ENCODE measurements around the gene CORO1C. TPM values are rescaled to one million over a fixed set of nuclear protein-coding genes. Genes with fewer than 3 reads are reported as not detected.
"Not testable (repeated sequence)": the region's sequence is repeated elsewhere in the genome, so short reads cannot be mapped to it uniquely, and the experiment has no call there.

CORO1C gene
- polyA plus RNA-seq (ENCODE audit: insufficient read length in 4 of 4) = 10 to 100 TPM; 56.9 to 66.4 (median 59.4) TPM

DNA sequence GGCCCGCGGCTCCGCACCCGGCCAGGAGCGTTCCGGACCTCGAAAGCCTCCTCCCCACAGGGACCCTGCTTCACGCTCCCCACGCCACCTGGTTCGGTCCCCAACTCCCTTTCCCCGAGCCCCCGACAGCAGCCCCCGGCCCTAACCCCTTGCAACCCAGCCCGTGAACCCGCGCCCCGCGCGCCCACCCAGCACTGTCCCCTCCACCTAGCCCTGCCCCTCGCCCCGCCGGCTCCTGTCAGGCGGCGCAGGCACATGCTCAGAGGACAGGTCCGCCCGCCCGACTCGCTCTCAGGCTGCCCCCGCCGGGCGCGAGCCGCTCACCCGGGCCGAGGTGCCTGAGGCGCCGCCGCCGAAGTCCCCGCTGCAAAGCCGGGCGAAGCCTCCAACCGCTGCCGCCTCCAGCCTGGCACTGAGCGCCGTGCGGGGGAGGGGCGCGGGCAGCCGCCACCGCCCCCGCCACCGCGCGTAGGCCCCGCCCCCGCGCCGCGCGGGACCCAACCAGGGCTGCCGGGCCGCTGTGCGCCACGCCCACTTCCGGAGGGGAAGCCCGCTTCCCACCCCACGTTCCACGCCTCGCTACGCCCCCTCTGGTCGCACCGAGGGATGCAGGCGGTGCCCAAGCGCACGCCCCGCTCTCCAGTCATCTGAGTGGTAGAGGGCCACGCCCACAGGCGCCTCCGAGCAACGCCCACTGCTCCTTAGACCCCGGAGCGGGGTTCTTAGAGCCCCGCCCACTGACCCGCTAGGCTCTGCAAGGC lies at the start of gene CORO1C:
CORO1C (minus strand) TSS at position 414 of the 761 bp plus-strand sequence. CDS start 30,200 bp downstream, outside the sequence.
- peak; percentile 89 to 95 (median 90) for DNase-seq (ENCODE audit: low read depth in 4 of 4, low spot score in 3 of 4)

DNA sequence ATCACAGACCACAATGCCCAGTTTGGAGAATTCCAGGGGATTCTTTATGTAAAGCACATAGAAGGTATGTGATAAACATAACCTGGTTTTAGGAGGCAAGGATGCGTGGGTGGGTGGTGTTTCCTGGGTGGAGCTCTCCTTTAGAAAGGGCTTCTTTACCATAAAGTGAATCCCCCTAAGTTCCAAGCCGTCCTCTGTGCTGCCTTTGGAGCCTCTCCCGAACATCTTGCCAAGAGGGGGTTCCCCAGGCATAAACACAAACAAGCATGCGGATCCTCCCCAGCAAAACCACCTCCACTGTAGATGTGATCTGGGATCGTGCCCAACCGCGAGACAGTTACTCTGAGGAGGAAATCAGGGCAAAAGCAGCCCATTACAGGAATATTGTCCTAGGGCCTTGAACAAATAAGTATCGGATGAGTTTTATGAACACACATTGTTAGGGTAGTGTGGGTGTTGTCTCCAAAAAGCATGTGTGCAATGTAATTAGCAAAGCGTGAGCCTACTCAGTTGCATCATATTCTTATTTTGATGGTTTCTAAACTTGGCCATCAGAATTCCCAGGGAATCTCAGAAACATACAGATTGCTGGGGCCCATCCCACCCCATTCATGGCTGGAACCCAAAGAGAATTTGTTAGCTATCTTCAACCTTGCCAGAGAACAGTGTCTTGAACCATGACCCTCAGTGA lies 48.8 kb upstream of the CORO1C start:
- DNase-seq (ENCODE audit: low read depth in 4 of 4, low spot score in 3 of 4) = no peak

DNA sequence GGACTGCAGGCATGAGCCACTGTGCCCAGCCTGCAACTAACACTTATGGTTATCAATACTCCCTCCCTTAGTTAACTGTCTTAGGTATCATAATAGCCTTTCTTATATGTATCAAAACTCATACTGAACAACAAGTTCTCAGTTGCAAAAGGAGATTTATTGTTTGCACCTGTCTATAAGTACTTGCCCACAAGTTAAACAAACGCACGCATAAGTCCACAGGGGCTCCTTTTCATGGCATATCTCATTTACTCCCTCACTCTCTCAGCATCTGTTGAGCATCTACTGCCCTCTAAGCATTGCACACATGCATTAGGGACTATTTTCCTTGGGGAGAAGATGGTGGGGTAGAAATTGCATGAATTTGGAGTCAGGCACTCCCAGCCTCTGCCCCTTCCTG lies 46.7 kb upstream of the CORO1C start:
- DNase-seq (ENCODE audit: low read depth in 4 of 4, low spot score in 3 of 4) = no peak

DNA sequence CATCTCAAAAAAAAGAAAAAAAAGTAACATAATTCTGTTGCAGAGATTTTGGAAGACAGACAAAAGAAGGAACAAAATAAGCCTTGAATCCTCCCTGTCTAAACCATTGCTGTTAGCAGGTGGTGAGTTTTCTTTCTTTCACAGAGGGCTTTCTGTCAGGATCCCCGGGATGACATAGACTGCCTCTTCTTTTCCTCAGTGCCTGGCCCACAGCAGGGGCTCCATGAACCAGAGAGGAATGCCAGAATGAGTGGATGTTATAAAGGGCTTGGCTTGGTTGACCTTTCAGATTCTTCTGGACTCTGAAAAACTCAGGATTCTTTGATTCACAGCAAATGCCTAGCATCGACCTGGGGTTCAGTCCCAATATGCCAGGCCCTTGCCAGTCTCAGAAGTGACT lies 45.8 kb upstream of the CORO1C start:
- no peak for DNase-seq (ENCODE audit: low read depth in 4 of 4, low spot score in 3 of 4)

DNA sequence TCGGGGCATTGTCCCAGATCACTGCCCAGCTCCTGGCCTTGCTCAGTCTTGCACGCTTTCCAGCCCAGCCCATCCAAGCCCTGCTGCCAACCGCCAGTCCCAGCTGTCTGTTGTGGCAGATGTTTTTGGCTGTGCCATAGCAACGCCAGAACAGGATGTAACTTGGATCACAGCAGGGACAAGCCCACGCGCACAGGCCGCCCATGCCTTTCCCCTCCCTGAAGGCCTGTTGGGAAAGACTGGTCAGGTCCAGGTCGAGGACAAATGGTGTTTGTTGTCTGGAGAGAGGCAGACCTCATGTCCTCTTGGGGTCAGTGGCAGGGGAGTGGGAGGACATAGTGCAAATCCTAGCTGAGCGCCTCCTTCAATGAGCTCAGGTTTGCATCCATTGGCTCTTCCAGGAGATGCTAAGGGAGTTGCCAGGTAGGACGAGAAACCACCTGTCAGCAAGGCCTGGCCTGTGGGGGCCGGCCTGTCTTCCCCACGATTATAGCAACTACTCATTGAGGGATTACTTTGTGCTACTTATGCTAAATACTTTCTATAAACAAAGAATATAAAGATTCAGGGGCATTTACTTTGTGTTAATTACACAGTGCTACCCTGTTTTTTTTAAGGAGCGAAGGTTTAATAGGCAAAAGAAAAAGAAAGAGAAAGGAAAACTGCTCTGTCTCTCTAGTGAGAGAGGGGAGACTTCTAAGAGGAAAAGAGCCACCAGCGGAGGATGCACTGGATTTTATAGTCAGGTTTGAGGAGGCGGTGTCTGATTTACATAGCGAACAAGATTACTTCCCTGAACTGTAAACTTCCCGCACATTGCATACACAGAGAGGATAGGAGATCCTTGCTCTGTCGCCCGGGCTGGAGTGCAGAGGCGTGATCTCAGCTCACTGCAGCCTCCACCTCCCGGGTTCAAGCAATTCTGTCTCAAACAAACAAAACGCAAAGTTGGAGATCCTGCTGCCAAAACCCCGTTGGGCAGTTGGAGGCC lies 42.8 kb upstream of the CORO1C start:
- peak in 3 of 4 donors; percentile 35 to 40 (median 36) for DNase-seq (ENCODE audit: low read depth in 4 of 4, low spot score in 3 of 4)

DNA sequence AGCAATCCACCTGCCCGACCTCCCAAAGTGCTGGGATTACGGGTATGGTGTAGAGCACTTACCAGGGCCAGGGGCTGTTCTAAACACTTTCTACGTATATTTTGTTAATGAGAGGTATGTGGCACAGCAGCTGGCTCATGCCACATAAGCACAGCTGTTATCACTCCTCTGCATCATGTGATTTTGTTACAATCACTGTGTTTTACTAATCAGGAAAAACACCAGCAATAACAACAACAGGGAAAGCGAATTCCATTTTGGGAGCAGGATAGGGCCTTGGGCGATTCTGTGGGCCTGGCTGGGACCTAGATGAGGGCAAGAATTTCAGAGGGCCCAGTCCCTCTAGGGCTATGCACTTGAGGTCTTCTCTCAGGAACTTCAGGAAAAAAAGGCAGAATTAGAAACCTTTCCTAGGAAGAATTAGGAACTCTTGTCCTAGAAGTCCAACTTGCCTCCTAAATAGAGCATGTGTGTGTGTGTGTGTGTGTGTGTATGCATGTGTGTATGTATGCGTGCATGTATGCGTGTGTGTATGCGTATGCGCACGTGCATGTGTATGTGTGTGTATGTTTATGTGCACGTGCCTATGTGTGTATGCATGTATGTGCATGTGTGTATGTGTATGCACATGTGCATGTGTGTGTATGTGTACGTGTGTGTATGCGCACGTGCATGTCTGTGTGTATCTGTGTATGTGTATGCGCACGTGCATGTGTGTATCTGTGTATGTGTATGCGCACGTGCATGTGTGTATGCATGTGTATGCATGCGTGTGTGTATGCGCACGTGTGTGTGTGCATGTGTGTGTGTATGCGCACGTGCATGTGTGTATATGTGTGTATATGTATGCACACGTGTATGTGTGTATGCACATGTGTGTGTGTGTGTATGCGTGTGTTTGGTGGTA lies 41.8 kb upstream of the CORO1C start:
- DNase-seq (ENCODE audit: low read depth in 4 of 4, low spot score in 3 of 4) = no peak

DNA sequence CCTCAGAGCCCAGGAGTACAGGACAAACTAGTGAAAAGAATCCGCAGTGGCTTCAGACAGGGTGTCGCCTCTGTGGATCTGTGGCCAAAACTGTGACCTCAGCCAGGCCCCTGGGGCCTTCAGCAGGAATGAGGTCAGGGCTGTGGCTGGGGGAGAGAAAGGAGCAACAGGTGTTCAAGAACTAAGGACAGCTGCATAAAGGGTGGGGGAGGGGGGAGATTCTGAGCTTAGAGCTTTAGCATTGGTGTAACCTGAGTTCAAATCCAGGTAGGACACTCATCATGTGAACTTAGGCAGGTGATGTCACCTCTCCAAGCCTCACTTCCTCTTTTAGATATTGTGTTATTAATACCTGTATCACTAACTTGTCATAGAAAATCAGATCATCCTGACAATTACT lies 40.9 kb upstream of the CORO1C start:
- DNase-seq (ENCODE audit: low read depth in 4 of 4, low spot score in 3 of 4) = no peak

DNA sequence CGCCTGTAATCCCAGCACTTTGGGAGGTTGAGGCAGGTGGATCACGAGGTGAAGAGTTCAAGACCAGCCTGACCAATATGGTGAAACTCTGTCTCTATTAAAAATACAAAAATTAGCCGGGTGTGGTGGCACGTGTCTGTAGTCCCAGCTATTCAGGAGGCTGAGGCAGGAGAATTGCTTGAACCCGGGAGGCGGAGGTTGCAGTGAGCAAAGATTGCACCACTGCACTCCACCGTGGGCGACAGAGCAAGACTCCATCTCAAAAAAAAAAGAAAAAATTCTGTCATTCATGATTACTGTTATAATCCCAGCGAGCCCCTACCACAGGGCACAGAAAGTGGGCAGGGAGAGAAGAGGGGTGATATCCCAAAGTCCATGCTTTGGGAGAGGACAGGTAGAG lies 40.5 kb upstream of the CORO1C start:
- not testable (repeated sequence) for DNase-seq (ENCODE audit: low read depth in 4 of 4, low spot score in 3 of 4)

DNA sequence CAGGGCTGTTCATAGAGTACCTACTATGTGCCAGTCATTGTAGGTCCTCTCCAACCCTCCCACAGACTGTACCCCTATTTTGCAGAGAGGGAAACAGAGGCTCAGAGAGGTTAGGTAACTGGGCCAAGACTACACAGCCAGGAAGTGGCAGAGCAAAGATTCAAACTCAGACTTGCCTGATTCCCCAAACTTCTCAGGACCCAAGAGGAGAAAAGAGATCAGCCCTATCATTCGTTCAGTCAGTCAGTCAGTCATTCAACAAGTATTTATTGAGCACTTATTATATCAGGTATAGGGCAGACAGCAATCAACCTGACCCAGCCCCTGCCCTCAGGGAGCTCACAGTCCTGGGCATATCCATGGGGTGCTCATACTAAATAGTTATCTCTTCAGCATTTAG lies 39.6 kb upstream of the CORO1C start:
- no peak for DNase-seq (ENCODE audit: low read depth in 4 of 4, low spot score in 3 of 4)

DNA sequence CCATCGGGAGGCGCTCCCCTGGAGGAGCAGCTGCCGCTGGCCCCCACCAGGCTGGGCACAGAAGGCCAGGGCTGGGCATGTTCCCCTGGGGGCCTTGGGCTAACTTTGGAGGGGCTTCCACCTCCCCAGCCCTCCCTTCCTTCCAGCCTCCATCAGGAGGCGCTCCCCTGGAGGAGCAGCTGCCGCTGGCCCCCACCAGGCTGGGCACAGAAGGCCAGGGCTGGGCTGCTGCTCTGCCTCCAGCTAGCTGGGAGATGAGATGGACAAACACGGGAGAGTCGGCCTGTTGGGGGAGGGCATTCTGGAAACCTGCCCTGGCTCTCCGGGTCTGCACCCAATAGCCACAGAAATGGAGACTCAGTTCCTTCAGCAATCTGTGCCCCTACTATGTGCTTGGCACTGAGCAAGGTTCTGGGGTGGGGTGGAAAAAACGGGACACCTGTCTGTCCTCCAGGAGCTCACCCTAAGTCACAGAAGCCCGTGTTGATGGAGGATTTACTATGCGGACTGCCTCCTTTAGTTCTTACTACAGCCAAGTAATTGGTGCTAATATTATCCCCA lies 39.0 kb upstream of the CORO1C start:
- DNase-seq (ENCODE audit: low read depth in 4 of 4, low spot score in 3 of 4) = no peak

DNA sequence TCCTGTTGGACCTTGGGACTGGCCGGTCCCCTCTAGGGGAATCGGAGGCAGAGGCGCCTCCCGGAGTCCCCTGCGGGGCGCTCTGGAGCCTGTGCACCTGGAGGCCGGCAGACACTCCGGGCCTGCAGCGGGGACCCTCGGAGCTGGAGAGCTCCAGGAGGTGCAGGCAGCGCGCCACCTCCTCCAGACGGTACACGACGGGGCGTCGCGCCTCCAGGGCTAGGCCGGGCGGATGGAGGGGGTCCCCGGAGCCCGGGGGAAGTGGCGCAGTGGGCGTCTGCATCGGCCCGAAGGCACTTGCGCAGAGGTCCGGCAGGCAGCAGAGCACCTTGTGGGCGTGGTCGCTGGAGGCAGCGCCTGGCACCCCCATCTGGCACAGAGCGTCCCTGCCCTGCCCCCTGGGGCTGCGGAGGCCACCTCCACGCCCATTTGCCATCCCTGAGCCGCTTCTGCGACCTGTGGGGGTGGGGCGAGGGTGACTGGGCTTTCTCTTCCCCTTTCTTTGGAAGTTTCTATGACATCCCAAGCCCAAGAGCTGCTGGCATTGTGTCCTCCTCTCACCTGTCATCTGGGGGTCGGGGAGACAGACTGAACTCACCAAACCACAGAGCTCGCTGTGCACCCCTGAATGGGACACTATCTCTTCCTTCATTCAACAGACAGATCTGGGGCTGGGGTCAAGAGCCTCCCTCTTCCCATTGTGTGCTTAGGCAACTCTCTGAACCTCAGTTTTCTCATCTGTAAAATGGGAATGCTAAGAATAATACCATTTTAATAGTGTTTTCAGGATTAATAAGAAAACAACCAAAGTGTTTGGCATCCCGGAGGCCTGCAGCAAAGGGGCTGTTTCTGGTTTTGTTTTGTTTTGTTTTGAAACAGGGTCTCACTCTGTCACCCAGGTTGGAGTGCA lies 37.5 kb upstream of the CORO1C start:
- no peak for DNase-seq (ENCODE audit: low read depth in 4 of 4, low spot score in 3 of 4)

DNA sequence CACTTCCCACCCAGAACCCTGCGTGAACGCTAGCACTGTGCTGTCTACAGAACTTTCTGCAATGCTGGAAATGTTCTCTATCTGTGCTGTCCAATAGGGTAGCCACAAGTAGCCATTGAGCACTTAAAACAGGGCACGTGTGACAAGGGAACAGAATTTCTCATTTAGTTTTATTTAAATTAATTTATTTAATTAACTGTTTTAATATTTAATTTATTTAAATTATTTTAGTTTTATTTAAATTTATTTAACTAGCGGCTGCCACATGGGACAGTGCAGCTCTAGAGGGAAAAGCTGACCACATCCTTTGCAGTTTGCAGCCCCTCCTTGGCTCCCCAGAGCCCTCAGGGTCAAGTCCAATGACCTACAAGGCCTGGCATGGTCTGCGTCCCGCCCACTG lies 35.0 kb upstream of the CORO1C start:
- no peak for DNase-seq (ENCODE audit: low read depth in 4 of 4, low spot score in 3 of 4)

DNA sequence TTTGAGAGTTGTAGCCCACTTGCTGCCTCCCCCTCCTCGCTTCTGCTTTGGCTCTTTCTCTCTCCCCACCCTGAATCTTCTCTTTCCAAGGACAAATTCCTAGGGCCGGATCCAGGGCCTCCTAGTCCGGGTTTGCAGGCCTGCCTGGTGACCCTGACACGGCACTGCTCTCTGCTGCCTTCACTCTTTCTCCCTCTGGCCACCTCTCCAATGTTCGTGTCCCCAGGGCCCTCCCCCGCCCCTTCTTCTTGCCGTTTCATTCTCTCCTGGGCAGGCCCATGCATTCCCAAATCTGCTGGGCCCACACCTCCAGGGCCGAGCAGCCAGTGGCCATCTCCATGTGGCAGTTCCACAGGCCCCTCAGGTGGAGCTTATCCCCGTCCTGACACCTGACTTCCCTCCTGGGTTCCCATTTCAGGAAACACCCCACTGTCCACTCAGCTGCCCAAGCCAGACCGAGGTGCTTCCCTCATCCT lies 34.0 kb upstream of the CORO1C start:
- no peak for DNase-seq (ENCODE audit: low read depth in 4 of 4, low spot score in 3 of 4)

DNA sequence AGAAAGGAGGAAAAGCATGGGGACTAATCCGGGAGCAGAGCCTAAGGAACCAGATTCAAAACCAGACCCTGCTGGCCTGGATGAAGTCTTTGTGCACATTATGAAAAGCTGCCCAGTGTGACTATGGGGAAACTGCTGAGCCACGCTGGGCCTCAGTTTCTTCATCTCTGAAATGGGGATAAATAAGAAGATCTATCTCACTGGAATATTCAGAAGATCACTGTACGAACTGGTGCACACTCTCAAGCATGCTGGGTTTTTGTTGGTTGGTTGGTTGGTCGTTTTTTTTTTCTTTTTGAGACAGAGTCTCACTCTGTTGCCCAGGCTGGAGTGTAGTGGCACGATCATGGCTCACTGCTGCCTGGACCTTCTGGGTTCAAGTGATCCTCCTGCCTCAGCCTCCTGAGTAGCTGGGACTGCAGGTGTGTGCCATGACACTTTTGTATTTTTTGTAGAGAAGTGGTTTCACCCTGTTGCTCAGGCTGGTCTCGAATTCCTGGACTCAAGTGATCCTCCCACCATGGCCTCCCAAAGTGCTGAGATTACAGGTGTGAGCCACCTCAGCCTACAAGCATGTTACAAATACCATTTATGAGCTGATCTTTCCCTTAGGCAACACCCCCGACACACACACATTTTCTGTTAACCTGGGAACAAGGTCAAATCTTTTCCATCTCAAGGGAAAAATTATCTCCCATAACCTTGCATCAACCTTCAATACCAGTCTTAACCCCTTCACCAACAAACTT lies 33.4 kb upstream of the CORO1C start:
- DNase-seq (ENCODE audit: low read depth in 4 of 4, low spot score in 3 of 4) = no peak

DNA sequence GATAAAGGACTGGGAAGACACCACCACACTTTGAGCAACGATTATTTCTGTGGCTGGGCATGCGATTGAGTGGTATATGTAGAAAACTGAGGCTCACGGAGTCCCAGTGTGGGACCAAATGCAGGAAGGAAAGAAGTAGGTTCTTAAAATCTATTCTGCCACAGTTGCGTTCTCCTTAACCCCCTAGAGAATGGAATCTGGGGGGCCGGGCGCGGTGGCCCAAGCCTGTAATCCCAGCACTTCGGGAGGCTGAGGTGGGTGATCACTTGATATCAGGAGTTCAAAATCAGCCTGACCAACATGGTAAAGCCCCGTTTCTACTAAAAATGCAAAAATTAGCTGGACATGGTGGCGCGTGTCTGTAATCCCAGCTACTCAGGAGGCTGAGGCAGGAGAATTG lies 29.9 kb upstream of the CORO1C start:
- no peak for DNase-seq (ENCODE audit: low read depth in 4 of 4, low spot score in 3 of 4)

DNA sequence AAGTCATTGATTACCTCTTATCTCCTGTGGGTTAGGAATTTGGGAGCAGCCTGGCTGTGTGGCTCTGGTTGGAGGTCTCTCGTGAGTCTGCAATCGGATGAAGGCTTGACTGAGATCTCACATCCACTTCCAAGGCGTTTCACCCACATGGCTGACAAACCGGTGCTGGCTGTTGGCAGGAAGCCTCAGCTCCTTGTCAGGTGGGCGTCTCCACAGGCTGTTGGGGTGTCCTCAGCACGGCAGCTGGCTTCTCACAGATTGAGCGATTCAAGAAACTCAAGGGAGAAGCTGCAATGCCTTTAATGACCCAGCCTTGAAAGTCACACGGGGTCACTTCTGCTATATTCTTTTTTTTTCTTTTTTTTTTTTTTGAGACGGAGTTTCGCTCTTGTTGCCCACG lies 28.6 kb upstream of the CORO1C start:
- DNase-seq (ENCODE audit: low read depth in 4 of 4, low spot score in 3 of 4) = no peak

DNA sequence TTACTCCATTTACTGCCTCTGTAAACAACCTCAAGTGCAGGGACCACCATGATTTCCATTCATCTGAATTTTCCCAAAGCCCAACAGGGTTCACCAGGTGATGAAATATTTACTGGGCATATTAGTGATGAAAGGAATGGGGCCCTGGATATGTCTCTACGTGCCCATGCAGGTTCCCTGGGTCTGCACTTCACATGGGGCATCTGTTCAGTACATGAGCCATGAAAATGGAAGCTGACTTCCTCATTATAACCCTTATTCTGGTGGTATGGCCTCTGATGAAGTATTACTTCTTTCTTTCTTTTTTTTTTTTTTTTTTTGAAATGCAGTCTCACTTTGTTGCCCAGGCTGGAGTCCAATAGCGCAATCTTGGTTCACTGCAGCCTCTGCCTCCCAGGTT lies 26.5 kb upstream of the CORO1C start:
- DNase-seq (ENCODE audit: low read depth in 4 of 4, low spot score in 3 of 4) = no peak

DNA sequence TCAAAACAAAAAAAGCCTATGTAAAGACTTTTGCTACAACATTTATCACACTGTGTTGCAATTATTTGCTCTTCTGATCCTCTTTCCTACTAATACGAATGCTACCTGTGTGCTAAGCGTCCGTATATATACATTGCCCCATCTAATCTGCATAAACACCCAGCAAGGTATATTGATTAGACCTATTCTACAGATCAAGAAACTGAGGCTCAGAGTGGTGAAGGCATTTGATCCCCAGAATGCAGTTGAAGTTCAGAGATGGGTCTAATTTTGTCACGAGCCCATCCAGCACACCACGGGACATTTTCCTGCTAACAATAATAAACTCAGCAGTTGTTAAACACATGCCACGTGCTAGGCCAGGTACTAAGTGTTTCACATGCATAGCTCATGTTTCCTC lies 25.1 kb upstream of the CORO1C start:
- no peak for DNase-seq (ENCODE audit: low read depth in 4 of 4, low spot score in 3 of 4)
